Stimulated activated CD8-positive, alpha-beta memory T cell treated with anti-CD3 and anti-CD28 coated beads, Interleukin-7, amount 100 ng/mL, for 24 hours (primary cell): ENCODE results near the gene RNF144A.
"Not testable (repeated sequence)": the region's sequence is repeated elsewhere in the genome, so short reads cannot be mapped to it uniquely, and the experiment has no call there.

Experiments
- DNase-seq: peaks from one replicate; pipeline ENCODE4 v3.0.0-alpha.2; 2020; ENCODE audit warnings: low read depth

The RNF144A gene

DNA sequence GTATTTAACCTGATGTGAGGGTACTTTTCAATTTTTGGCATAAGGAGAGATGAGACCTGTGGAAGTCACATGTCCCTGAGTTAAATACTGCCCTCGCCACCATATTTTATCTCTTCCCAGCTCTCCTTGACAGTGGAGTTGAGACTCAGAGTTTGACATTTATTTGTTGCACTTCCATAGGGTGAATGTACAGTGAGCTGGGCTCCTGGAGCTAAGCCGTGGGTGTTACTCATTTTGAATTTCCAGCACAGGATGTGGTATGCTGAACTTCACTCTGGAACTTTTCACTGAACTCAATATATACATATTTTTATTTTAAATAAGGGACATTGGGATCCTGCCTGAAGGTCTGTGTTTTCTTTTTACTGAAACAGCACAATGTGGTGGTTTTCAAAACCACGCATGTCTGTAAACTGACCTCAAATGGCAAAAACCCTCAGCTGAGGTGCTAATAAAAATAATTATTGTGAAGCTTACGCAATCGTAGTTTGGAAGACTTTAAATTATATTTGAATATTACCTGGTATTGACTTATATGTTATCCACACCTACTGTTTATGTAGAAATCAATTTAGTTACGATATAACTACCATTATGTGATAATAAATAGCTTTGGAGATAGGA is 12.1 kb downstream of the RNF144A start:
- no peak for DNase-seq

DNA sequence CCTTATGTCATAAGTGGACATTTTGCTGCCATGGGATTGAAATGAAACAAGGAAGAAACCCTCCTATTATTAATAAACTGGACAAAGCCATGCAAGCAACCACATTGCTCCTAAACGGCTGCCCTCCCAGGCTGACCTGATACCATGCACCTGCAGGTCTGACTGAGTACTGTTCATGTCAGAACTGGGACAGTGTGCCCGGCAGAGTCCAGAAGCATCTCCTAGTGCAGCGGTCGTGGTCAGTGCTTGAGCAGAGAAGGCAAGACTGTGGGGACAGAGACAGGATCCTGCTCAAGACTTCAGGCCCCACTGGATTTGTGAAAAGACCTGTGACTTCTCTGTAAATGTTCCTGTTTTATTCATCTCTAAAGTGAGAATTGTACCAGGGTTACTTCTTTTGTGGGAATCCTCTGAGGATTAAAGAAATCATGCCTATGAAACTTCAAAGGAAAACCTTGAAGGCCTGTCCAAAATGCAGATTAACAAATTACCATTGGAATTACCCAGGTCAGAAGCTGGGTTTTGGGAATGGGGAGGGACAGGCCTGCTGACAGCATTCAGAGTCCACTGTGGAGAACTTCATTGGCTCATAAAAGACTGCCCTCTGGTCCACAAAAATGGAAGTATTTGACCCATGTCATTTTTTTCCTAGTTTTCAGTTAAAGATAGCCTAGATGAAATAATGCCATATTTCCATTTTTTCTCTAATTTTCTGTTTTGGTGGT is 13.9 kb downstream of the RNF144A start:
- DNase-seq: no peak

DNA sequence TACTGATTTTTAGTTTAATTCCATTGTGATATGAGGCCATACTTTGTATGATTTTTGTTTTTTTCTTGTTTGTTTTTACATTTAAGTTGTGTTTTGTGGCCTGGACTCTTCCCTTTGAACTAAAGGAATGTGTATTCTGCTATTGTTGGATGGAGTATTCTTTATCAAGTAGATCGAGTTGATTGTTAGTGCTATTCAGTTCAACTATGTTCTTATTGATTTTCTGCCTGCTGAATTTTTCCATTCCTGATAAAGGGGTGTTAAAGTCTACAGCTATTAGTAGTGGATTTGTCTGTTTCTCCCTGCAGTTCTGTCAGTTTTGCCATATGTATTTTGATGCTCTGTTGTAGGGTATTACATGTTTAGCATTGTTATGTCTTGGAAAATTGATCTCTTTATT is 14.5 kb downstream of the RNF144A start:
- DNase-seq: no peak

DNA sequence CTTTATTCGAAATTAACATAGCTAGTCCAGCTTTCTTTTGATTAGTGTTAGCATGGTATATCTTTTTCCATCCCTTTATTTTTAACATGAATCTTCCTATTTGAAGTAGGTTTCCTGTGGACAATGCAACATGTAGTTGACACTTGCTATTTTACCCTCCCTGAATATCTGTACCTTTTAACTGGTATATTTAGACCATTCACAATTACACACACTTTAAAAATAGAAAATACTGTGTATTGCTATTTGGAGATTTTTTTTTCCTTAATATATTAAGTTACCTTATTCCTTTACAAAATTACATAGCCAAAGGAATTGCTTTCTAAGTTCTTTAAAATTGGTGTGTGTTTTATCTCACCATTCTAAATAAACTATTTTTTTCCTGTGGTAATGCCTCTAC is 15.0 kb downstream of the RNF144A start:
- DNase-seq: no peak

DNA sequence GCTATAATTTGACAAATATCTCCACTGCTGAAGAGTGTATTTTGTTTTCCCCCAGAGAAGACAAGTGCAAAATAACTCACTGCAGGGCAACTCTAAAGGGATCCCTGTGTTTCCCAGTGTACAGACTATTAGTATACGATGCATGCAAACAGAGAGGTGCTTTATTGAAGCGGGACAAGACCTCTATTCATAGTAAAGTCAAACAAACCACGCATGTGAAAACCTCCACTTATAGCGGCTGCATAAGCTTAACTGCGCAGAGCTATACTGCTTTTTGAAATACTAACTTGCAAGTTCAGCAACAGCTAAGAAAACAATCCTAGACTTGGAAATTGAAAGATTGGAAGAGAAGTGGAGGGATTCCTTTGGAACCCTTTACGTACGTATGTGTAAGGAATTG is 15.6 kb downstream of the RNF144A start:
- DNase-seq: no peak

DNA sequence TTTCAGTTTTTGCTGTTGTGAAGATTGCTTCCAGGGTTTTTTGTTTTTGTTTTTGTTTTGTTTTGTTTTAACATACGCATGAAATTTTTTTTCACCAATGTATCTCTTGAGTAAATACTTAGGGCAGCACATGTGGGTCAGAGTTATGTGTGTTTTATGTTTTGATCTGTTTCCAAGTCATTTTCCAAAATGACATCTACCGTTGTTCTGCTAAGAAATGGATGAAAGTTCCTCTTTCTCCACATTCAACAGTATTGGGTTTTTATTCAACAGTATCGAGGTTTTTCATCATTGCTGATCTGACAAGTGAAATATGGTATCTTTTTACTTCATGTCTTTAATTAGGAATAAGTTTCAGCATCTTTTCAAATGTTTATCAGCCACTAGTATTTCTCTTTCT is 16.7 kb downstream of the RNF144A start:
- no peak for DNase-seq

DNA sequence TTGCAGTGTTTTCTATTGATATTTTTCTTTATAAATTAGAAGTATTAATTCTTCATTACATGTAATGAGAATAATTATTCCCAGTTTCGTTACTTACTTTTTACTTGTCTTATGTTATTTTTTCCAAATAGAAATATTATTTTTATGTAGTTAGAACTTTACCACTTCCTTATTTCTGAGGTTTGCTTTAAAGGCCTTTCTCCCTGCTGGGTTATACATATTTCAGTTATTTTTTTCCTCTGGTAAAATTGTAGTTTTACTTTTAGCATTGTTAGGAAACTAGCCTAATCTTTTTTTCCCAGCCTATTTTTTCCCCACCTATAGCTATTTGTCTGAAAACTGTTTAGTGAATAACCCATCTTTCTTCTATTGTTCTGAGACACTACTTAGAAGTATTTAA is 17.1 kb downstream of the RNF144A start:
- DNase-seq: no peak

DNA sequence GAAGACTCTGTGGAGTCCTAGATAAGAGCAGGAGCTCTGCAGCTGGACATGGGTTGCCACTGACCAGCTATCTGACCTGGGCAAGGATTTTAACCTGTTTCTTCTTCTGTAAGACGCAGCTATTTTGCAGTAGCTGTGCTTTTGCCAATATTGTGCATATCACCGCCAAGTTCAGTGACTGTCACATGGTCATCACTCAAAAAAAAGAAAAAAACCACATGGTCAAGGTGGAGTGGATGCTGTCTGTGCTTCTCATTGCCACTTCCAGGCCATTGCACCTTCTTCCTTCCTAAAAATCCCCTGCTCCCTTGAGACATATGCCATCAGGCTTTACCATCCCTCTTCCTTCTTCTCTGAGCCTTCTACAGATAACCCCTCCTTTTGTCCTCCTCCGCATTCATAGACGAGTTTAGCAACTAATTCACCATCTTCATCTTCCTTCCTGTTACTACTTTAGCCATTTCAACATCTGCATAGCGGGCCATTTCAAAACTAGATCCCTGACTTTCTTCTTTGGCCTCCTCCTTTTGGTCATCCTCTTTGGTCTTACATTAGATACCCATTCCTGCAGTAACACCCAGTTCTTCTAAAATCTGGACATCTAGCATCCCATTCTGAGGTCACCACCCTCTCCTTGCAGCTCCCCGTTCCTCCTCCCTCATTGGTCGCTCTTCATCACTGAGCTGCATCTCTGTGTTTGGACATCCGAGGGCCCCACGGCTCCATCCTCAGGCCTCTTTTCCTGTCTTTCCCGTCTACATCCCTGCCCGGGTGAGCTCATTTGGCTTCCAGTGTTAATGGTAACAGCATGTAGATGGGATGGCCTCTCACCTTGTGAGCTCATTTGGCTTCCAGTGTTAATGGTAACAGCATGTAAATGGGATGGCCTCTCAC is 17.8 kb downstream of the RNF144A start:
- DNase-seq: no peak

DNA sequence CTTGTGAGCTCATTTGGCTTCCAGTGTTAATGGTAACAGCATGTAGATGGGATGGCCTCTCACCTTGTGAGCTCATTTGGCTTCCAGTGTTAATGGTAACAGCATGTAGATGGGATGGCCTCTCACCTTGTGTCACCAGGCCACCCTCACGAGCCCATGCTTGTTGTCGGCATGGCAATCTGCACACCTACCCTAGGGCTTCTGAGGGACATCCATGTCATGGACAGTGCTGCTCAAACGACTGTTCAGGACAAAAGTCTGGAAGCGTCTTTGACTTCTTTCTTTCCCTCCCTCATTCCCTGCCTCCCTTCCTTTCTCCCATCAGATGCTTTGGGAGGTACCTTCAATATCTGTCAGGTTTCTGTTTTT is 18.4 kb downstream of the RNF144A start:
- DNase-seq: not testable (repeated sequence)

DNA sequence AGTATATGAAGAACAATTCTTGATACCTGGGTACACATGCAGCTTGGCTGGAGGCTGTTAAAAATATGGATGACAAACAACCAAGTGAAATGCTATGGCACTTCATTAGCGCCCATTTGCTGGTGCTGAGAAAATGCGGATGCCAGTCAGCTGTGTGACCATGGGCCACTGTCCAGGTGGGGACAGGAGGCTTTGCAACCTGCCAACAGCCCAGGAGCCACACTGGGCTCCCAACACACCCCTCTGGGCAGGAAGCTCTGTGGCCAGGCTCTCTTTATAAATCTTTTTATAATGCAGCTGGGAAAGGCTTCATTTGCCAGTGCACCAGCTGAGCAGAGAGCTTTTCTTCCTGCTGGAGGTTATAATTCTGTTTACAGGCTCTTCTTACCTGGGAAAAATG is 19.9 kb downstream of the RNF144A start:
- DNase-seq: no peak

DNA sequence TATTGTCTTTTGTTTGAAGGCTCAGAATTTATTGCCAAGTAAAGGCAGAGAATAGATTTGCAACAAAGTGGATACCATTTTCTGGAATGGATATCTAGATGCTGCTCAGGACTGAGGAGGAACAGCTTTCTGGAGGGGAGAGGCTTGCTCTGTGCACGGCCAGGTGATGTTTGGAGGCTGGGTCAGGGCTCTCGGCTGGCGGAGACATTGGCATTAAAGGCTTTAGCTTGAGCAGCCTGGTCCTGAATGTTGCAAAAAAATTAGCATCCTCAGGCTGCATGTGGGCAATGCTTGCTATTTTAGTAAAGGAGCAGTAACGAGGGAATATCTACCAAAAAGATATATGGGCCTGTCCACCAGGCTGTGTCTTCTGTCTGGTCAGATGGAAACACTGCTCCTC is 20.4 kb downstream of the RNF144A start:
- no peak for DNase-seq

DNA sequence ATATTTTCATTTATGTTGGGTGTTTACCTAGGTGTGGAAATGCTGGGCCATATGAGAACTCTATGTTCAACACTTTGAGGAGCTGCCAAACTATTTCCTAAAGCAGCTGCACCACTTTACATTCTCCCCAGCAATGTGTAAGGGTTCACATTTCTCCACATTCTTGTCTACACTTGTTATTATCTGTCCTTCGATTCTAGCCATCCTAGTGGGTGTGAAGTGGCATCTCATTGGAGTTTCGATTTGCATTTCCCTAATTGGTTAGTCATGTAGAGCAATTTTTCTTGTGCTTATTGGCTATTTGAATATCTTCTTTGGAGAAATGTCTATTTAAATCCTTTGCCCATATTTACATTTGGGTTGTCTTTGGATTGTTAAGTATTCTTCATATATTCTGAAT is 21.9 kb downstream of the RNF144A start:
- no peak for DNase-seq

DNA sequence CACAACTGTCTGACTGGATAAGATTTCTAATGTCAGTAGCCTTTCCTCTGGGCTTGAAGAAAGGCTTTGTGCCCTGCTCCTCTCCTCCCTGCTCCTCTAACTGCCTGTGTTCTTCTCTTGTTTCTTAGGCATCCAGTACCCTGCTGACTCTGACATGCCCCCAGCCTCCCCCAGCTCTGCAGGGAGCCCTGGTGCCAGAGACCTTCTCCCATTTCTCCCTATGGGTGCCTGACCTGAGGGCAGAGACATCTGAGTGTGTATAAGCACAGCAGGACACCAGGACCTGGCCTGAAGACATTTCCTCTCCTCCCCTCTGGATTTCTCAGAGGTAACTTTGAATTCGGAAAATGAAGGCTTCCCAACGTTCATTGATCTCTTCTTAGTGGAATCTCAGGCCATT is 23.6 kb downstream of the RNF144A start:
- no peak for DNase-seq

DNA sequence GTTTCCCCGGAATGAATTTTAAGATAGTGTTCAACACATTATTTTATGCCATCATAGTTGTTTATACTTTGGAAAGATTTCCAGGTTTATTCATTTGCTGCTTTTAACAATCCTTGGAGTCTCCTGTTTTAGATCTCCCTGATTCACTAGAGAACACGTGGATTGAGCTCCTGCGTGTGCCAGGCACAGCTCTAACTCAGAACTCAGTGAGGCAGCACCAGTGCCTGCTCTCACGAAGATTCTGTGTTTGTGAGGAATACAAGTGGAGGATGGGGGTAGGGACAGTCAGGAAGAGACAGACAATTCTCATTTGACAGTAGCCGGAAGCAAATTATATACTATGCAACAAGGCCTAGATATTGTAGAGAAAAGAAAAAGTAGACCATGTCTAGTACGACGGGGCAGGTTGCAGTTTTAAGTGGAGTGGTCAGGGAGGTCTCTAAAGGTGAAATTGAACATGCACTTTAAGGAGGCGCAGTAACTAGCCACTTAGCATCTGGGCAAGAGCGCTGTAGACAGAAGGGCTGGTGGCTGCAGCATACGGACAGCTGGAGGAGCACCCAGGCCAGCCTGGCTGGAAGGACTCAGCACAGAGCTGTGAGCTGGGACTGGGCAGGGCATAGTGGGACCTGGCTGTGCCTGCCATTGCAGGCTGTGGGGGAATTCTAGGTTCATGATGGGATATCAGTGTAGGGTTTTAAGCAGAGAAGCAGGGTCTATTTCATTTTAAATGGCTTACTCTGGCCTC is 24.3 kb downstream of the RNF144A start:
- DNase-seq: no peak

DNA sequence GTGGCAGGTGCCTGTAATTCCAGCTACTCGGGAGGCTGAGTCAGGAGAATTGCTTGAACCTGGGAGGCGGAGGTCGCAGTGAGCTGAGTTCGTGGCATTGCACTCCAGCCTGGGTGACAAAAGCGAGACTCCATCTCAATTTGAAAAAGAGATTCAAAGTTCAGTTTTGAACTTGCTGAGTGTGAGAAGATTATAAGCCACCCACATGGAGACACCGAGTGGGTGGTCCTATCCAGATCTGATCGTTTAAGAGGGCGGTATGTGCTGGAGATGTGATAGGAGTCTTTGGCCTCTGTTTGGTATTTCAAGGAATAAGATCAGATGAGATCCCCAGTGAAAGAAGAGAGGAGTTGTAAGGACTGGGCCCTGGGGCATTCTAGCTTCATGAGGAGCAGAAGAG is 25.6 kb downstream of the RNF144A start:
- no peak for DNase-seq

DNA sequence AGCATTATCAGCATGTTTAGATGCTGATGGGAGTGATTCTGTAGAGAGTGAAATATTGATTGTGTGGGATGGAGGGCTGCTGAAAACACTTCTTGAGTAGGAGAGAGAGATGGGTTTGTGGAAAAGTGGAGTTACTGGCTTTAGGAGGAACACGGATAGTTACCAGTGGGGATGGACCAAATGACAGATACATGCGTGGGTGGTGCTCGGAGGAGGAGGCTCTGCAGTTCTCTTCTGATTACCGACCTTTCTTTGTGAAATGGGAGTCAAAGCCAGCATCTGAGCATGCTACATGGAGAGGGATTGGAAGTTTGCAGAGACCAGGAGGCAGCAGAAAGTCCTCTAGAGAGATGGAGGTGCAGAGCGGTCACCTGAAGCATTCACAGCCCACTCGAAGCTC is 26.3 kb downstream of the RNF144A start:
- DNase-seq: no peak

DNA sequence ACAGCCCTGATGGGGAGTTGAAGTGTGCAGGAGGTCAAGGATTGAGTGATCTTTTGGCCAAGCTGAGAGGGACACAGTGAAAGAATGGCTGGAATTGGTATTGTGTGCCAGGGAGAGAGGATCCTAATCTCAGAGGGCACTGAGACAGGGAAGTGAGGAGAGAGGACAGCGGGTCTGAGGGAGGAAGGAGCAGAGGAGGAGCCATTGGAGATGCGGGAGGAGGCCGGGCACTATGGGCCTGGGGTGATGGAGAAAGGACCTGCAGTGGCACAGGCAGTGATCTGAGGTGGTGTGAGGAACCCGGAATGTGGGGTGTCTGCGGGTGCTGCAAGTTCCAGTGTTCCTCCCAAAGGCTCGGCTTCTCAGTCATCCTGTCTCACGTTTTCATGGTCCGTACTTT is 26.8 kb downstream of the RNF144A start:
- DNase-seq: no peak

DNA sequence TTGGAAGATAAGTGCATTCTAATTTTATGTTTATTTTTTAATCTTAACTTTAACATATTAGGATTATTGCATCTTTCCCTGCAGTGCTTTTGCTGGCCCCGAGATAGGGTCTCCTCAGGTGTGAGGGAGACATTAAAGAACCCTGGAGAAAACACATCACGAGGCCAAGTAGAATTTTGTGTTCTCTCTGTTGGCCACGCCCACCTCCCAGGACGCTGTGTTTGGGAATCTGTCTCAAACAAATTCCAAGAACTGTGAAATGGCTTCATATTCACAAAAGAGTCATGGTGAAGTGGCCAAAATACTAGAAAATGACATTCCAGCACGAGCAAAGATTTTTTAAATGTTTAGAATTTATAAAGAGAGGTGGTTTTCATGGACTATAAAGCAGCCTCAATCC is 27.3 kb downstream of the RNF144A start:
- DNase-seq: no peak

DNA sequence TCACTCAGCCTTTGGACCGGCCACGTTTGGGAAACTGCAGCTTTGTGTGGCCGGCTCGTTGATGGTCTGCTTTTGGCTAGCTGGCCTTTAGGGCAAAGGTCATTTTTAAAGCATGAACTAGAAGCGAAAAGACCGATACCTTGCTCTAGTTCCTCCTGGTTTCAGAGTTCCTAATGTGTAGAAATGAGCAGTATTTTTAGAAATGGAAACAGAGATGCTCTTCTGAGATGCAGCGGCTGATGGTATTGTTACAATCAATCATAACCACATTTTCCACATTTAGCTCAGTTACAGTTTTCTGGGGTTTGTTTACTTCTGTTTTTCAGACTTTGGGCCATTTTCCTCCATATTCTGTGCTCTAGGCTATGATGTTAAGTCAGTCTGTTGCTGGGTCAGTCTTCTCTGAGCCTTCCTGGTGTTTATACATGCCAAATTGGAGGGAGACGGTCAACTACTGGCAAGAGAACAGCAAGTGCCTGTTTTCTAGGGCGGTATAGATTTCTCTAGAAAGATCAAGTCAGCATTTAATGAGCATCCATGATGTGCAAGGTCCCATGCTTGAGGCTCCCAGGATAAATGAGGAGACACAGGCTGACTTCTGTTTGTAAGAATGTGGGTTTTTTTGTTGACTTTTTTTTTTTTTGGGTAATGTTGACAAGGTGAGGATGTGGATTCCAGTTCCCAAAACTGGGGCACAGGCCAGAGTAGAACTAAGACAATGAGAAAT is 28.0 kb downstream of the RNF144A start:
- no peak for DNase-seq

DNA sequence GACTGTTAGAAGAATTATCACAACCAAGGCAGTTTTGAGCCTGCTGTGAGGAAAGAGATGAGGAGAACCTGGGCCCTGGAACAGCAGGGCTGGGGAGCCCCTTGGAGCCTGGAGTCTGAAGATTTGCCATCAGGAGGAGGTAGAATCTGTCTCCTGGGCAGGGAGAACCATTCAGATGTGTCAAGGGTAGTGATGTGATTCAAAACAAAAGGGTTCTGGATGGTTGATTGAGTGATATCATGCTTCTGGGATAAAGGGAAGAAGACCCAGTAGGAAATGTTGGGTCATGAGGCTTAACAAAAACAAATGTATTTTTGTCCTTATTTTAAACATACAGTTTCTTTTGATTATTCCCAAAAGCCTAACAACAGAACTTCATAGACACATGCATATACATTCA is 28.6 kb downstream of the RNF144A start:
- no peak for DNase-seq

DNA sequence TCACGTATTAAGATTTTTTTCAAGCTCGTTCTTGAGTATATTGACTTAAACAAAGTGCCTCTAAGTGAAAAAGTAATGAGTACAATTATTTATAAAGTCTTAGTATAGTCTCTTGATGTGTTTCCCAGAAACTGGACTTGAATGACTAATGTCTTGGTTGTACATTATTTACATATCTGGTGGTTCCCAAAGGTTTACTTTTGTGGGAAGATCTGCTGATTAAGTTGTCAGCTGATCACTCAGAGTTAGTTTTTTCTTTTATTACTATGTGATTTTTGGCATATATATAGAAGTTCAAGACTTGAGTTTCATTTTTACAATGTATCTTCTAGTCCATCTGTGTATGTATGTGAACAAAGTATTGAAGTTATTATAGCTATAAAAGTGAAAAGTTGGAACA is 29.5 kb downstream of the RNF144A start:
- no peak for DNase-seq
